PC-9 (cell line): ENCODE results near the gene GJA9. TPM values are rescaled to one million over a fixed set of nuclear protein-coding genes. Genes with fewer than 3 reads are reported as not detected.
"Not testable (repeated sequence)": the region's sequence is repeated elsewhere in the genome, so short reads cannot be mapped to it uniquely, and the experiment has no call there.

ENCODE experiments used
- BruUV-seq: library from RNA; stranded (reverse); fragments of 400-500 nt; replicated peaks from 2 replicates; lab custom pipeline; 2021; lab: Mats Ljungman, UMichigan
- CTCF ChIA-PET: fragments of 300-600 bp; sonication (Branson Sonifier 250); formaldehyde crosslinking; loops from one replicate; lab custom pipeline; 2022; ENCODE audit warnings: antibody characterized with exemption; lab: Charles Lee
- POLR2A ChIA-PET: fragments of 300-600 bp; sonication (Branson Sonifier 250); formaldehyde crosslinking; loops from one replicate; lab custom pipeline; 2022; ENCODE audit warnings: antibody characterized with exemption; ENCODE audit not compliant: unreplicated experiment; lab: Charles Lee
- DNase-seq, 2 experiments: peaks; one replicate each; pipeline versions ENCODE4 v3.0.0 to v3.0.0-alpha.2; 2015 to 2022; ENCODE audit warnings: mixed read lengths in 1 of 2
- H2AFZ ChIP-seq: fragments of 200-600 bp; sonication (generic); 2 replicates; pipeline ENCODE4 v1.8.1; 2017; ENCODE audit warnings: antibody characterized with exemption
- H3F3A ChIP-seq: fragments of 200-600 bp; sonication (generic); 2 replicates; pipeline ENCODE4 v1.8.1; 2017; ENCODE audit warnings: antibody characterized with exemption, mild to moderate bottlenecking, low read depth; ENCODE audit not compliant: insufficient read depth
- H3K27ac ChIP-seq: fragments of 200-600 bp; sonication (generic); 2 replicates; pipeline ENCODE4 v1.6.1; 2016; ENCODE audit warnings: mixed run types
- H3K27me3 ChIP-seq: fragments of 200-600 bp; sonication (generic); 2 replicates; pipeline ENCODE4 v1.6.1; 2016; ENCODE audit warnings: low read depth, mixed run types; ENCODE audit not compliant: insufficient read depth
- H3K36me3 ChIP-seq: fragments of 200-600 bp; sonication (generic); 2 replicates; pipeline ENCODE4 v1.6.1; 2016; ENCODE audit warnings: low read depth, mixed run types
- H3K4me1 ChIP-seq: fragments of 200-600 bp; sonication (generic); replicated peaks from 2 replicates; pipeline ENCODE4 v1.6.1; 2016; ENCODE audit warnings: mixed run types; ENCODE audit not compliant: insufficient read depth
- H3K4me2 ChIP-seq: fragments of 200-600 bp; sonication (generic); 2 replicates; pipeline ENCODE4 v1.6.1; 2017; ENCODE audit warnings: mixed run types
- H3K4me3 ChIP-seq: fragments of 200-600 bp; sonication (generic); 2 replicates; pipeline ENCODE4 v1.6.1; 2016; ENCODE audit warnings: mixed run types
- H3K79me2 ChIP-seq: fragments of 200-600 bp; sonication (generic); 2 replicates; pipeline ENCODE4 v1.6.1; 2017; ENCODE audit warnings: low read depth, mixed run types
- H3K9me2 ChIP-seq: fragments of 200-600 bp; sonication (generic); 2 replicates; pipeline ENCODE4 v1.8.1; 2017; ENCODE audit warnings: mild to moderate bottlenecking; ENCODE audit not compliant: insufficient read depth
- H3K9me3 ChIP-seq: fragments of 200-600 bp; sonication (generic); 2 replicates; pipeline ENCODE4 v1.8.1; 2016; ENCODE audit warnings: low read depth; ENCODE audit not compliant: insufficient read depth
- H4K20me1 ChIP-seq: fragments of 200-600 bp; sonication (generic); 2 replicates; pipeline ENCODE4 v1.8.1; 2017; ENCODE audit not compliant: insufficient read depth
- EZH2 ChIP-seq: fragments of 200-600 bp; sonication (generic); IDR thresholded peaks from 2 replicates; pipeline ENCODE4 v1.8.0; 2017; ENCODE audit warnings: antibody characterized with exemption, low read depth
- intact Hi-C: fragments of 100-400 bp; cut with micrococcal nuclease; formaldehyde crosslinking; loops from one replicate; pipeline ENCODE4 v1.10.0; 2022; ENCODE audit not compliant: unreplicated experiment
- total RNA-seq: library from RNA; stranded (reverse); gene quantifications from 2 replicates; pipeline ENCODE4 v1.2.3, GENCODE V29; 2021
- TF ChIP-seq, protein P1 (sequence below): fragments of 200-600 bp; sonication (generic); conservative IDR thresholded peaks from 2 replicates; pipeline ENCODE4 v1.6.1; 2017; ENCODE audit warnings: mixed run types, antibody characterized with exemption, mild to moderate bottlenecking, moderate library complexity

Gene GJA9
- total RNA-seq, 1 experiment from 2014 or later, result 0.48 TPM

DNA sequence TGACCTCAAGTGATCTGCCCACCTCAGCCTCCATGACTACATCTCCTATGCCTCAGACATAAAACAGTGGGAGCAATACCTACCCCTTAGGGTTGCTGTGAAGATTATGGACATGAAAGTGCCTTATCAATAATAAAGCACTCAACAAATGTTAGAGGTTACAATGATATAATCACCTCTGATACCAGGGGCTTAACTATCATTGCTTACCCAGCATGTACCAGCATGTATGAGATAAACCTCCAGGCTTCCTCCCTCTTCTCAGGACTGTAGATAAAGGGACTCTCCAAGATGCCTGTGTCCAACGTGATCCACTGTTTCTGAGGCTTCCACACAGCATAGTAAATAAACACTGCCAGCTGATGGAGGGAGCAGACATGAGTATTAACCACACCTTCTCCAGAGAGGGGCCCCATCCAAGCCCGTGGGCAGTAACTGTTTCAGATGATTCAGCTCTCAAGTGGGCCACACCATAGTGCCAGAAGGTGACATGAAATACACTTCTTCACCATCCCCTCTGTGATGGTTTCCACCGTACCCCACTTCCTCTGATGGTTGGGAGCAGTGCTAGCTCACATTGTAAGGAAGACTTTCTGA, 34.1 kb upstream of the GJA9 start:
- Histone ChIP-seq H3K4me1 (no peaks in the 10 kb centered on the region), H3K9me2 (no peaks in the 10 kb centered on the region), H3K9me3 (no peaks in the 10 kb centered on the region), H2AFZ (no peak overlapping the region), H3F3A (no peaks in the 10 kb centered on the region), H3K79me2 (no peaks in the 10 kb centered on the region), H3K27ac (no peak overlapping the region), H4K20me1 (no peaks in the 10 kb centered on the region), H3K4me2 (no peak overlapping the region), H3K4me3 (no peak overlapping the region), H3K36me3 (no peaks in the 10 kb centered on the region), H3K27me3 (no peaks in the 10 kb centered on the region)
- intact Hi-C loops, result no loop called here
- no peak for DNase-seq
- CTCF ChIA-PET, result no interaction called here
- POLR2A ChIA-PET, result no interaction called here
- TF ChIP-seq, protein P1, sequence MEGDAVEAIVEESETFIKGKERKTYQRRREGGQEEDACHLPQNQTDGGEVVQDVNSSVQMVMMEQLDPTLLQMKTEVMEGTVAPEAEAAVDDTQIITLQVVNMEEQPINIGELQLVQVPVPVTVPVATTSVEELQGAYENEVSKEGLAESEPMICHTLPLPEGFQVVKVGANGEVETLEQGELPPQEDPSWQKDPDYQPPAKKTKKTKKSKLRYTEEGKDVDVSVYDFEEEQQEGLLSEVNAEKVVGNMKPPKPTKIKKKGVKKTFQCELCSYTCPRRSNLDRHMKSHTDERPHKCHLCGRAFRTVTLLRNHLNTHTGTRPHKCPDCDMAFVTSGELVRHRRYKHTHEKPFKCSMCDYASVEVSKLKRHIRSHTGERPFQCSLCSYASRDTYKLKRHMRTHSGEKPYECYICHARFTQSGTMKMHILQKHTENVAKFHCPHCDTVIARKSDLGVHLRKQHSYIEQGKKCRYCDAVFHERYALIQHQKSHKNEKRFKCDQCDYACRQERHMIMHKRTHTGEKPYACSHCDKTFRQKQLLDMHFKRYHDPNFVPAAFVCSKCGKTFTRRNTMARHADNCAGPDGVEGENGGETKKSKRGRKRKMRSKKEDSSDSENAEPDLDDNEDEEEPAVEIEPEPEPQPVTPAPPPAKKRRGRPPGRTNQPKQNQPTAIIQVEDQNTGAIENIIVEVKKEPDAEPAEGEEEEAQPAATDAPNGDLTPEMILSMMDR, result no peak
- TF ChIP-seq EZH2, result no peak
- BruUV-seq, result no TSS peak

- POLR2A ChIA-PET, H3F3A ChIP-seq, H2AFZ ChIP-seq, H3K4me3 ChIP-seq, H3K4me1 ChIP-seq, H3K36me3 ChIP-seq, H3K27ac ChIP-seq, H3K9me2 ChIP-seq, CTCF ChIA-PET, H3K79me2 ChIP-seq, H4K20me1 ChIP-seq, H3K27me3 ChIP-seq, H3K4me2 ChIP-seq, DNase-seq, intact Hi-C loops, BruUV-seq, H3K9me3 ChIP-seq: not testable (repeated sequence)
Measured at GRCh38 chr1:38914908-38915307, 33.5 kb upstream of the GJA9 start.

DNA sequence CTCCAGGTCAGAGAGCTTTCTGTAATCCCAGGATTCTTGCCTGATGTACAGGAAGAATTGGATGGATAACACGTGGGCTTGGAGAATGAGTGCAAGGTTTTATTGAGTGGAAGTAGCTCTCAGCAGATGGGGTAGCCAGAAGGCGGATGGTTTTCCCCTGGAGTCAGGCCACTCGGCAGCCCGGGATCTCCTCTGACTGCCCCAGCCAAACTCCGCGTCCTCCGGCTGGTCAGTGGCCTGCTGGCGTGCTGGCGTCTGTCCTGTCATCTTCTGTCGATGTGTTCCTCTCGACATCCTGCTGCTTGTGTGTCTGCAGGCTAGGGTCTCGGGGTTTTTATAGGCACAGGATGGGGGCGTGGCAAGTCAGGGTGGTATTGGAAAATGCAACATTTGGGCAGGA, 27.4 kb upstream of the GJA9 start:
- Histone ChIP-seq H3K4me2 (no peak overlapping the region), H3K4me3 (no peak overlapping the region), H3K9me2 (no peaks in the 10 kb centered on the region), H3K27me3 (no peaks in the 10 kb centered on the region), H3K27ac (no peak overlapping the region), H3K4me1 (no peaks in the 10 kb centered on the region), H4K20me1 (no peaks in the 10 kb centered on the region), H3K79me2 (no peaks in the 10 kb centered on the region), H3K36me3 (no peaks in the 10 kb centered on the region), H3K9me3 (no peaks in the 10 kb centered on the region), H2AFZ (no peak overlapping the region), H3F3A (no peaks in the 10 kb centered on the region)
- intact Hi-C loops, result no loop called here
- DNase-seq, result no peak
- no peak for TF ChIP-seq EZH2
- TF ChIP-seq, protein P1, result no peak
- POLR2A ChIA-PET, result no interaction called here
- CTCF ChIA-PET, result no interaction called here
- no TSS peak for BruUV-seq

GRCh38 chr1:38905985-38906384, 24.6 kb upstream of the GJA9 start:
- DNase-seq, result no peak
- no peaks in the 10 kb centered on the region for H3K79me2 ChIP-seq
- no peaks in the 10 kb centered on the region for H3K27me3 ChIP-seq
- no peaks in the 10 kb centered on the region for H4K20me1 ChIP-seq
- no peaks in the 10 kb centered on the region for H3K9me2 ChIP-seq
- H3K4me2 ChIP-seq, result no peak overlapping the region
- ChIA-PET POLR2A (no interaction called here), CTCF (no interaction called here)
- no peak for TF ChIP-seq EZH2
- TF ChIP-seq, protein P1, result no peak
- H3K4me3 ChIP-seq, result no peak overlapping the region
- H3K36me3 ChIP-seq, result no peaks in the 10 kb centered on the region
- H3K9me3 ChIP-seq, result no peaks in the 10 kb centered on the region
- intact Hi-C loops, result no loop called here
- H2AFZ ChIP-seq, result no peak overlapping the region
- H3K4me1 ChIP-seq, result no peaks in the 10 kb centered on the region
- no peaks in the 10 kb centered on the region for H3F3A ChIP-seq
- BruUV-seq, result no TSS peak
- no peak overlapping the region for H3K27ac ChIP-seq
